CD4-positive, alpha-beta T cell treated with Interleukin-17A for 4 hours (primary cell): Measurements from ENCODE around the gene KLHL1.
"Not testable (repeated sequence)": the region's sequence is repeated elsewhere in the genome, so short reads cannot be mapped to it uniquely, and the experiment has no call there.

ENCODE experiments used
- DNase-seq: peaks from one replicate; pipeline ENCODE4 v3.0.0-alpha.2; 2020; ENCODE audit warnings: mixed read lengths

The KLHL1 gene, protein sequence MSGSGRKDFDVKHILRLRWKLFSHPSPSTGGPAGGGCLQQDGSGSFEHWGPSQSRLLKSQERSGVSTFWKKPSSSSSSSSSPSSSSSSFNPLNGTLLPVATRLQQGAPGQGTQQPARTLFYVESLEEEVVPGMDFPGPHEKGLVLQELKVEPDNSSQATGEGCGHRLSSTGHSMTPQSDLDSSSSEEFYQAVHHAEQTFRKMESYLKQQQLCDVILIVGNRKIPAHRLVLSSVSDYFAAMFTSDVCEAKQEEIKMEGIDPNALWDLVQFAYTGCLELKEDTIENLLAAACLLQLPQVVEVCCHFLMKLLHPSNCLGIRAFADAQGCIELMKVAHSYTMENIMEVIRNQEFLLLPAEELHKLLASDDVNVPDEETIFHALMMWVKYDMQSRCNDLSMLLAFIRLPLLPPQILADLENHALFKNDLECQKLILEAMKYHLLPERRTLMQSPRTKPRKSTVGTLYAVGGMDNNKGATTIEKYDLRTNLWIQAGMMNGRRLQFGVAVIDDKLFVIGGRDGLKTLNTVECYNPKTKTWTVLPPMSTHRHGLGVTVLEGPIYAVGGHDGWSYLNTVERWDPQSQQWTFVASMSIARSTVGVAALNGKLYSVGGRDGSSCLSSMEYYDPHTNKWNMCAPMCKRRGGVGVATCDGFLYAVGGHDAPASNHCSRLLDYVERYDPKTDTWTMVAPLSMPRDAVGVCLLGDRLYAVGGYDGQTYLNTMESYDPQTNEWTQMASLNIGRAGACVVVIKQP

DNA sequence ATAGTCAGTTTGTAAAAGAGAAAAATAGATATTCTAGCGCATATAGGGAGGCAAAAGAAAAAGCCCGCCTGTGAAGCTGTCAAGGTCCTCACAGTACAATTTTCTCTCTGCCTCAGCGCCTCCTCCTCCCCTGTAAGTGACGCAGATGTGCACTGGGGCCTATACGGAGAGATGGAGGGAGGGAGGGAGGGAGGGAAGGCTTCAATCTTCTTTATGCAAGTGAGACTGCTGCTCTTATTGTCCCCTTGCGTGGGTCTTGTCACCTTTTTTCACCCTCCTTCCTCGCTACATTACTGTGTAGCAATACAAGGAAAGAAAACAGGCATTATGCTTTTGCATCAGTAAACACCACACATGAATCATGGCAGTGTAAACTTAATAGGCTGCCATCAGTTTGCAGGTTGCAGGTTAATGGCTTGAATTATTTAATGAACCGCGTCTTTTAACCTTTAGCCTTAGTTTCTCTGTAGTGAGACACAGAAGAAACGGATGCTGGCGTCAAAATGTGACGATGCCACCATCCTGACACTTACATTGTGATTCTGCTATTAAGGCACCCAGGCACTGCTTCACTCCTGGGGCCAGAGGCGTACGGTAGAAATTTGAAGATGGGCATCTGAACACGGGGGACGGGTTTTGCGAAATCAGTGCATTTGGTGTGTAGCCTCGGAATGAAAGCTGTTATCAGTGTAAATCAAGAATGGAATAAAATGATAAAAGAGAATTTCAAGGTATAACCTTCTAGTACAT is at the start of gene KLHL1:
KLHL1 (minus strand) TSS at position 97 of the 750 bp plus-strand sequence. CDS start 753 bp downstream, outside the sequence.
- no peak for DNase-seq

DNA sequence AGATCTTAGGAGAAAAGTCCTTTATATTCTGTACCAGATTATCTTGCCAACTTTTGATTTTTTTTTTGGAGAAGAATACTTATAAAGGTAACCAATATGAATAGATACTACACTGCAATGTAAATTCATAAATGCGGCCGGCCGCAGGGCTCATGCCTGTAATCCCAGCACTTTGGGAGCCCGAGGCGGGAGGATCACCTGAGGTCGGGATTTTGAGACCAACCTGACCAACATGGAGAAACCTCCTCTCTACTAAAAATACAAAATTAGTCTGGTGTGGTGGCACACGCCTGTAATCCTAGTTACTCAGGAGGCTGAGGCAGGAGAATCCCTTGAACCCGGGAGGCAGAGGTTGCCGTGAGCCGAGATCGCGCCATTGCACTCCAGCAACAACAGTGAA is 34.4 kb upstream of the KLHL1 start:
- DNase-seq: not testable (repeated sequence)

DNA sequence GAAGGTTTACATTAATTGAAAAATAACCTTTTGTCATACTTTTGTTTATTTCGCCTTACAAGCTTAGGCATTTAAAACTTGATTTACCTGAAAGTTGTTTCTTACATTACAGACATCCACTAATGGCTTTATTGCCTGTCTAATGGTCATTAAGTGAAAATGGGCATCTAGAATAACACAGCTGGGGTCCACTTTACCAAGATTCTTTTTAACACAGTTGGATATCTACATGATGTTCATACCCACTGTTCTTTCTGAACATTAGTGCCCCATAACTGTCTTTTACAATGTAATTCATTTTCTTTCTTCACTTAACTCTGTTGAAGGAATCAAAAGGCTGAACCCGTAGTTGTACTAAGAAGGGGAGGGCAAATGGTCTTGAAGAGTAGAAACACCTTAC is 19.8 kb upstream of the KLHL1 start:
- no peak for DNase-seq

DNA sequence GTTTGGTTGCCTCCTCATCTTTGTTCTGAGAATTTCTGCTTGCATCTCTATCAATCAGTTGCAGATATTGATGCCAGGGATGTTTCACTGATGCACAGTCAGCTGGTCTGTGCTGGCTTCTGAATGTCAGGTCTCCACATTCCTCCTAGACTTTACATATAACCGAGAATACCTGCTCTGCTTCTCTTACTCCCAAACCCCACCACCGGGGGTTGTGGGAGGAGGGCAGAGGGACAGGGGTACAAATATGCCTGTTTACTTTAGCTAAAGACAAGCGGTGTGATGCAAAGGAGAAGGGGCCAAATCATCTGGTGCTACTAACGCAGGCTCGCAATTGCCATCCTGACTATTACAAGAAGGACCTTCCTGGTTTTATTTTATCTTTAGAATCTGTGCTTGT is 17.4 kb upstream of the KLHL1 start:
- no peak for DNase-seq

DNA sequence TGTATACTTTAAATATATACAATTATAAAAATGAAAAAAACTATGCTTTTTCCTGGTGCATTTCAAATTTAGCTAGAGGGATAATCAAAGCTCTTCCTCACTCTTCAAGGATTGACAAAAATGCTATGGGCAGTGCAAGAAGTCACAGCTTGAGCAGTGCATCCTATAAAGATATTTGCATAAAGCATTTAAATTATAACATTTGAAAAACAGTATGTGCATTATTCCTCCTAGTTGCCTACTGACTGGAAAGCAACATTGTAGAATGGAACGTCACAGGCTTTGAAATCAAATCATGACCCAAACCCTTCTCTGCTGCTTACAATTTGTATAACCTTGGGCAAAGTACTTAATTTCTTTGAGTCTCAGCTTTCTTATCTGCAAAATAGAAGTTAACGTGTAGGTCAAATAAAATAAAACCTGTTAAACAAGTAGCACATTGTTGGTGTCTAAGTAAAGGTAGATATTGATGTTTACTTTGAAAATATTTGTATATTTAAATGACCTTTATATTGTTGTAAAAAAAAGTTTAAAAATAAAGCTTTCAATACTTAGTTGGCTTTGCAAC is 9.2 kb upstream of the KLHL1 start:
- DNase-seq: no peak

DNA sequence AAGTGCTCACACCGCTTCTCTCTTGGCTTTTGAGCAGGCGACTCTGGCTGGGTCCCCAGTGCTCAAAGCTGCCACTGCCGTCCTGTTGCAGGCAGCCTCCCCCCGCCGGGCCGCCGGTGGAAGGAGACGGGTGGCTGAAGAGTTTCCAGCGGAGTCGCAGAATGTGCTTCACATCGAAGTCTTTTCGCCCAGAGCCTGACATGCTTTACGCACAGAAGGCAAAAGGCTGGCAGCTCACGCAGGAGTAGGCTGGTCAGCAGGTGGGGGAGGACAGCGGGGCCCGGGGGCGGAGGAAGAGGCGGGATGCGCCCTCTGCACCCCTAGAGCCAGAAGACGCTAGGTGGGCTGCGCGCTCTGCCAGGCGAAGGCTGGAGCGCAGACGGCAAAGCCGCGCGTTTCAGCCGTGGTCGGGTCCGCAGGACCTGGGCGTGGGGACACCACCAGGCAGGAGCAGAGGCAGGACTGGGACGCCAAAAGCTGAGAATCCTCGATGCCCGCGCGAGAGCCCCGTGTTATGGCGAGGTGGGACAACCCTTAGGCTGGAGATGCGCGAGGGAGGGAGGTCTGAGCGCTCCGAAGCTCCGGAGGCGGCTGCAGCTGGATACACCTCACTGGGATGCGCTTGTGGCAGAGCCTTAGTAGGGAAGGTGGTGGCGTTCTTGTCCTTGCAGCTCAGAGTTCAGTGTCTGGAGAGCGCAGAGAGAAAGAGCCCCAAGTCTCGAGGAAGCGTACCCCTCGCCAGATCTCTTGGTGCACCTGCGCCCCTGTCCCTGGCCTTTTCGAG is 562 bp downstream of the KLHL1 start, which contains the start of gene ATXN8OS:
ATXN8OS (plus strand) TSS at position 329 of the 784 bp plus-strand sequence.
- DNase-seq: peak; percentile 2

DNA sequence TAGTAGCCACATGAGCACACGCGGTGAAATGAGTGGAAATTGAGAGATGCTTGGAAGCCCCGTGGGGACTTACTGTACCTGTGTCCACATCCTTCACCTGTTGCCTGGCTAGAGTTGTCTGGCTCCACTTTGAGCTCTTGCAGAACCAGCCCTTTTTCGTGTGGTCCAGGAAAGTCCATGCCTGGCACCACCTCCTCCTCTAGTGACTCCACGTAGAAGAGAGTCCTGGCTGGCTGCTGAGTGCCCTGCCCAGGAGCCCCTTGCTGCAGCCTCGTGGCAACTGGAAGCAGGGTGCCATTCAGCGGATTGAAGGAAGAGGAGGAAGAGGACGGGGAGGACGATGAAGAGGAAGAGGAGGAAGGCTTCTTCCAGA is 1.1 kb downstream of the KLHL1 start:
- no peak for DNase-seq

DNA sequence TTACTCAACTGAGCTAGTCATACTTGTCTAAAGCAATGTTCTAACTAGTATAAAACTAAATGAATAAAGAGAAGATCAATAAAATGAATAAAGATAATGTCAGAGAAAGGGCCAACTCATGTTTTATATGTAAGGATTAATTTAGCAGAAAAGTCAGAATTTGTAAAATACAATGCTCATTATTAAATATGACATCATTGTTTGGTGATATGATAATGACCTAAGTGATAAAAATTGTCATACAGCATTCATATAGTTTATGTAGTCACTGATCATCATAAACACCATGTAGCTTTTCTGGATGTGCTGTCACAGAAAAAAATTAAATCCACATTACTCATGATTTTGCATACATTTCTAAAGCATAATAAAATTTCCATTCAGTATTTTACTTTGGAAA is 3.8 kb downstream of the KLHL1 start:
- no peak for DNase-seq

DNA sequence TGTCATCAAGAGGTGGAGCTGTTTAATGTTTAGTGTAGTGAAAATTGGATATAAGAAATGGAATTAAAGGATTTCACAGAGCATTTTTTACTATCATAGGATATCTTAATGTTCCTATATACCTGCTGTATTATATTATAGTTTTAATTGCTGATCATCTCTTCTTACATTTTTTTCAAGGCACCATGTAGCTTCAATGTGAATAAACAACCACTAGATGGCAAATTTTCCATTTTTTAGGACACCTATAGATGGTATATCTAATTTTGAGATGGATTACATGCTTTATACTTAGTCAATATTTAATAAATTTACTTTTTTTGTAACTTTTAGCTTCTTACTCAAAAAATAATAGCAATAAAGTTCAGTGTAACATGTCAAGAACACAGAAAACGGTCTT is 9.6 kb downstream of the KLHL1 start:
- no peak for DNase-seq

DNA sequence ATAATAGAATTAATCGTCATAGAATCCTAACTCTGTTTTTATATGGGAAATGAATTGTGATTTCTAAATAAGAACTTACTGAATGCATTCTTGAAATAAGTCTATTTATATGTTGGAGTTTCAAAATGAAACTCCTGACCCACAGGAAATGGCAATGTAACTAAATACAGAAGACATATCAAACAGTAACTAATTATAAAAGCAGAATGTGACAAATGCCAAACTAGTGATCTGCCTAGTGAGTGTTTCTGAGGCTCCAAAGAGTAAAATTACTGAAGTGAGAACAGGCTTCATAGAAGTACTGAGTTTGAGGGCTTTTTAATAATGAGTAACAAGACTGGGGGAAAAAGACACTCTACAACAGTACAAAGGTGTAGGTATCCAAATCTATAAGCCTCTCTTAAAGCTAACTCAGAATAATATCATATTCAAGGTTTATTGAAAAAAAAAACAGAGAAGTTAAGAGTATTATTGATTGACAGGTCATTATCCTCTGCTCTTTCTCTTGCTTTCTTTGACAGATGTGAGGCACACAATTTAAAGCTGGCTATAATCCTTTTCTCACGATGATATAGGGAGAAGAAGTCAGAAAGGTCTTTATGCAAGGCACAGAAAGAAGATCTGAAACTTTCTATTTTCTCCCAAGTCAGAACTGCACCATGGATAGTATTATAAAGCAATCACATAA is 18.1 kb downstream of the KLHL1 start:
- no peak for DNase-seq

DNA sequence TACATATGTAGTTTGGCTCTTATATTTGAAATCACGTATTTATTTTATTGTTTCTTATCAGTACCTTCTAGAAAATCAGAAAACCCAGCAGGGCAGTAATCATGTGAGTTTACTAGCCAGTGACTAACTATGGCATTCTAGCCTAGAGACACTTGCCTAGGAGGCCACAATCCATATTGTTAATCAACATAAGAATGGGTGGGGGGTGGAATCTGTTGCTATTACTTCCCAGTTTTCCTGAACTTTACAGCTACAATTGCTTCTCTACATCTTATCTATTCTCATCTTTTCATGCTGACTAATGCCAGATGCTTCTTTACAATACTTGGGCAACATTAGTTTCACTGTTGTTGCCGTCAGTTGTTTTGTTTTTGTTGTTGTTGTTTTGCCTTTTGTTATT is 19.3 kb downstream of the KLHL1 start:
- no peak for DNase-seq

DNA sequence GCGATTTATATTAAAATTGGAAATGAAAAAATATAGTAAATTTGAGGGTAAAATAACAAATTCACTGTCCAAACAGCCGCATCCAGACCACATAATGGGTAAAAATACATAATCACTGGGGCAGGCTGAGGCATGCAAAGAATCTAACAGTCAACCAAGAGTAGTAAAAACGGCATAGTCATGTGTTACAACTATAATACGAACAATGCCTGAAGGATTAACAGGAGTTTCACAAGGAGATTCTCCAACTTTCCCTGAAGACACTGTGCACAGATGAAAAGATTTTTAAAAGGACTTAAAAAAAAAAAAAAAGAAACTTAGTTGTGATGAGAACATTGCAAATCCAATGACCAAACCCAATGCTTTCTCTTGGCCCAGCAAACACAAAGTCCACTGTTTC is 21.0 kb downstream of the KLHL1 start:
- DNase-seq: no peak

DNA sequence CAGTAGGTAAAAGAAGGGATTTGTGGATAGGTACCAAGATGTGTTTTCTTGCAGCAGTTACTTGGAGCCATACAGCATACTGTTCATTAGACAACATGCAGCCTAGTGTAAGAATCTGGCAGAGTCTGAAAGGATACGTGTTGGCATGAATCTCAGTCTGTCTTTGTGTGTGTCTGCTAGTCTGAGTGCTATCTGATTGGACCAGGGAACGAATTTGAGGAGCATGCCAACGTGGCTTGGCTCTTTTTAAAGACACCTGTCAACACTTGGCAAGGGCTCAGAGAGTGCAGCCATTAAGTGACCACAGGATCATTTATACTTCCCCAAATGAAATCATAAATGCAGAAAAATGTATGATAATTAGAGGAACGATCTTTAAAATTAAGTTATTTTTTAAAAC is 28.2 kb downstream of the KLHL1 start:
- no peak for DNase-seq

DNA sequence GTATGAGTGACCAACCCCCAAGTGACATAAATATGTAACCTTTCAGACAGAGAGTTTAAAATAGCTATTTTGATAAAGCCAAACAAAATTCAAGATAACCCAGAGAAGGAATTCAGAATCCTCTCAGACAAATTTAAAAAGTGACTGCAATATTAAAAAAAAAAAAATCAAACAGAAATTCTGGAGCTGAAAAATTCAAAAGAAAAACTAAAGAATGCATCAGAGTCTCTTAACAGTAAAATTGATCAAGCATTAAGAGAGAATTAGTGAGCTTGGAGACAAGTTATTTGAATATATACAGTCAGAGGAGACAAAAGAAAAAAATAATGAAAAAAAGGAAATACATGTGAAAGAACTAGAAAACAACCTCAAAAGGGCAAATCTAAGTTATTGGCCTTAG is 53.7 kb downstream of the KLHL1 start:
- no peak for DNase-seq

DNA sequence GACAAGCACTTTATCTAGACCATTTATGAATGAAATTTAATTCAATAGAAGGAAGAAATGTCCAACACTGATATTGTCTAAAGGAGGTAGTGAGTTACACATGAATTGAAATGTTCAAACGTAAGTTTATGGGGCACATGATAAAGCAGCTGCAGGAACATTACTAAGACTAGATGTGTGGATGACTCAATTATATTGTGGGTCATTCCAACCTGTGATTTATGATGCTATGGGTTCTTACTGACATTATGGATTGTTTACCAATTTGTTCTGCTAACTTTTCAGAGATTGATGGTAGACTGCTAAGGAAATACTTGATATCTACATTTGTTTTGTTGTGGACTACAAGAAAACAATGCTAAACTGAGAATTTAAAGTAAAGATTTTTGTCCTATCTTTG is 56.7 kb downstream of the KLHL1 start:
- no peak for DNase-seq

DNA sequence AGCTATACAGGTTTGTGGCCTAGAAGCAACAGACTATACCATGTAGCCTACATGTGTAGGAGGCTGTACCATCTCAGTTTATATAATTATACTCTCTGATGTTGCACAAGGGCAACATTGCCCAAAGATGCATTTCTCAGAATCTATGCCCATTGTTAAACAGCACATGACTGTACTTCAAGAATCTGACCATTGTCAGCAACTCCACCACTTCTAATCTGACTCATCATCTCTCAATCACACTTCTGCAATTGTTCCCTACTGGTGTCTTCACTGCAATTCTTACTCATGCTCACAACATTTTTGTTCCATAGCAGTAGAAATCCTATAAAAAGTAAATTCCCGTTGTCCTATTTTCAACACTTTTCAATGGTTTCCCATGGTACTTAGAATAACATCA is 64.6 kb downstream of the KLHL1 start:
- DNase-seq: no peak

DNA sequence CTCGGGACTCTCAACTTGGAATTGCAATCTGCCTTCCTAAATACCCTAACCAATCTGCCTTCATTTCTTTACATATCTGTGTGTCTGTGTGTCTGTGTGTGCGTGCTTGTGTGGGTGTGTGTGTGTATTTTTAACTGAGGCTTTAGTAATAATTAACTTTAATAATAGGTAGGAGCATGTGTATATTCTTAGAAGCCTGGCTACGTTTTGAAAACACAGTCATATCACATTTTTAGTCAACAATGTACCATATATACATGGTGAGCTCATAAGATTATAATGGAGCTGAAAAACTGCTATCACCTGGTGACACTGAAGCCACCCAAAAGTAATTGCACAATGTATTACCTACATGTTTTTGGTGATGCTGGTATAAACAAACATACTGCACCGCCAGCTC is 66.1 kb downstream of the KLHL1 start:
- DNase-seq: no peak

DNA sequence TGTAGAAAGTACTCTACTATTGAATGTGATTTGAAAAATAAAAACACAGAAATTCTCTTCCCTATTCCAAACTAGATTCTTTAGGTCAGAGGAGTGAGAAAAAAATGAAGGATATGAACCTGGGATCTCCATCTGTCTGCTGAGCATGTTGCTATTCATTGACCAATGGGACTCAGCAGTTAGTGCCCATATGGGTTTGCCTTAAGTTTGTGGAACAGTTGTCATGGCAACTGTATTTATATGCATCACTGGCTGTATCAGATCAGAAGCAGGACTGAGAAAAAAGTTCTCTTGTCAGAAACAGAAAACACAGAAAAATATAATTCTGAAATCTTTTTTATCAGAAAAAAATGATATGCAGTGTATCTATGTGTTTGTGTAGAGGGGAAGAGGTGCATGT is 74.0 kb downstream of the KLHL1 start:
- no peak for DNase-seq

DNA sequence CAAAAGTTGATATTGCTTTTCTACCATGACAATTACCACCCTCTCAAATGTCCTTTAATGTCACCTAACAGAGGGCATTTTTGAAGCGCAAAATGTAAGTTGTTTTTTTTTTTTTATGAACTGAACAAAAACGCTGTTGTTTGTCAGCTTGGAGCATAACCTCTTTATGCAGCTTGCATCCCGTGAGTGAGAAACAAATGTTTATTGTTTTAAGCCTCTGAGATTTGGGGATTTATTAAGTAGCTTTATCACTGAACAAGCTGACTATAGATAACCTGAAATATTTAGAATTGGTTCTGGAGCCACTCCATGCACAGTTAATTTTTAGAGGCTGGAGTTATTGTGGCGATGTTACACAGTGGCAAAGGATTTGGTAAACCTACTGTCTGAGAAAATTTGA is 80.7 kb downstream of the KLHL1 start:
- no peak for DNase-seq

DNA sequence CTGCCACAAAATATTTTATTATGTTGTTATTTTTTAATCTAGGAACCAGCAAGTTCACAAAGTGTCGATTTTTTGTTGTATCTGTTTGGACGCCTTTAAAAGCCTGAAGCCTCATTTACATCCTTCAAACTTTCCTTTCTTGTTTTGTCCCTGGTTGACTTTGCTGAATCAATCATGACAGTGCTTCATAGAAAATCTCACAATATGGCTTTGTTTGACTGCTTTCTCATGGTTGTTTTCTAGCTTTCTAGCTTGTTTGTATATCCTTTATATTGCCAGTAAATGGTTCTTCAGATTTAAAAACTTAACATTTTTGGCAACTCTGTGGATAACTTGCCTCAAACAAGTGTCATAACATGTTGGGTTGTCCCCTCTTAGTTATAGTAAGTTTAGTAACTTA is 84.7 kb downstream of the KLHL1 start:
- DNase-seq: no peak

DNA sequence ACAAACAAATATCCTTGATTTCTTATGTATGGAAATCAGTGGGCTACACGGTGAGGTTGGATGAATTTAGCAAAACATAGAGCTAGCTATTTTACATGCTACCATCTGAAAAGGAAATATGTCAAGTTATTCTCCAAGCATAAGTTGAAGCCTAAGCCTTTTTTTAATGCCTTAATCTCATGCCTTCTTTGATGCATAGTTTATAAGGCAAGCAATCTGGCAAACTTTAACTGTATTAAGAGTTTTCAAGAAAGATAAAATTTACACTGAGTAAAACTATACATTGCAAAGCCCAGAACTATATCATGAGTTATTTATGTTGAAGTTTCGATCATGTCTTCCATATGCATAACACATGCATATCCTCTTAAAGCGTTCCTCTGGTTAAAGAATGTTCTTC is 85.6 kb downstream of the KLHL1 start:
- DNase-seq: no peak

DNA sequence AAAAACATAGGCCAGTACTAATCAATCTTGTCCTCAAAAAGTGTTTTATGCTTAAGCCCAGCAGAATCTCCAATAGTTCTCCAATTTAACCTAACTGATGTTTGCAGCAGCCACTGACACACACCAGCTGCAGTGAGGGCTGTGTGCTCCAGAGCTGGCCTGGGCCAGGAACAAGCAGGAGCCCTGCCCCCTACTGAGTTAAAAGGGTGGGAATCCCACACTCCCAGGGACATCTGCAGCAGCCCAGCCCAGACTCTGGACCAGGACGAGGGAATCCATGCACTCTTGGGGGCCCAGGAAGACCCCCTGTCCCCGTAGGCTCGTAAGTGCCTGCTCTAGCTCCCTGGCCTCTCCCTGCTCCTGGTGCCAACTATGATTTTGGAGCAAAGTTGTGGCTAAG is 92.1 kb downstream of the KLHL1 start:
- DNase-seq: no peak
